HepG2 (cell line): ENCODE results near the gene MAGEA9. TPM values are rescaled to one million over a fixed set of nuclear protein-coding genes. Genes with fewer than 3 reads are reported as not detected.

Experiments
- ATAC-seq: fragments of 200-7000 bp; cut with Tn5 transposase; 3 replicates; pipeline ENCODE4 v1.9.1; 2020; ENCODE audit warnings: mild to moderate bottlenecking, moderate library complexity
- BruUV-seq: library from RNA; stranded (reverse); fragments of 400-500 nt; replicated peaks from 2 replicates; lab custom pipeline; 2021; lab: Mats Ljungman, UMichigan
- CTCF ChIA-PET: fragments of 300-600 bp; formaldehyde crosslinking; extraction: SDS; loops from one replicate; lab custom pipeline; 2021; ENCODE audit warnings: low total read pairs, inconsistent platforms, low intra/inter-chr PET ratio; lab: Yijun Ruan, JAX
- POLR2A ChIA-PET: fragments of 350-600 bp; sonication (Branson Sonifier 250); formaldehyde crosslinking; loops from one replicate; lab custom pipeline; 2020; ENCODE audit warnings: antibody characterized with exemption, inconsistent platforms; lab: Yijun Ruan, JAX
- DNase-seq: peaks from one replicate; pipeline ENCODE4 v3.0.0-alpha.2; 2015; ENCODE audit warnings: low spot score
- FAIRE-seq: peaks from 3 replicates; lab custom pipeline; 2011; peaks lifted over from hg19 to GRCh38; lab: Jason Lieb, UNC
- H2AFZ ChIP-seq: one replicate; pipeline ENCODE4 v1.6.1; 2011; ENCODE audit warnings: low read length, inconsistent platforms
- H3K27ac ChIP-seq: fragments of 300-600 bp; 3 replicates; pipeline ENCODE4 v1.8.0; 2011; ENCODE audit warnings: mixed run types, mild to moderate bottlenecking, mixed read lengths, low read length, inconsistent platforms; ENCODE audit not compliant: insufficient read depth; ENCODE audit errors: extremely low read length
- H3K27me3 ChIP-seq, 2 experiments: fragments of 200-600 bp in 1 of 2; 2 replicates in 1 of 2; 3 replicates in 1 of 2; pipeline versions ENCODE4 v1.6.0 to v1.8.0; 2011; ENCODE audit warnings: low read length in 2 of 2, mild to moderate bottlenecking in 2 of 2, moderate library complexity in 2 of 2, inconsistent platforms in 1 of 2; ENCODE audit not compliant: insufficient read depth in 2 of 2, control insufficient read depth in 1 of 2
- H3K36me3 ChIP-seq, 2 experiments: fragments of 200-600 bp in 1 of 2; replicated peaks in 1 of 2; 2 replicates in 1 of 2; 3 replicates in 1 of 2; pipeline versions ENCODE4 v1.5.1 to v1.8.0; 2011; ENCODE audit warnings: low read length in 2 of 2, inconsistent platforms in 1 of 2; ENCODE audit not compliant: insufficient read depth in 2 of 2, control insufficient read depth in 1 of 2
- H3K4me1 ChIP-seq: 2 replicates; pipeline ENCODE4 v1.5.1; 2012; ENCODE audit warnings: low read length, inconsistent platforms; ENCODE audit not compliant: insufficient read depth
- H3K4me2 ChIP-seq: 2 replicates; pipeline ENCODE4 v1.6.0; 2011; ENCODE audit warnings: low read depth, low read length, inconsistent platforms
- H3K4me3 ChIP-seq, 3 experiments: fragments of 200-600 bp in 1 of 3; sonication (generic), shearing (Covaris generic) in 1 of 3; replicated peaks in 1 of 3; 2 replicates each; pipeline ENCODE4 v1.5.1; 2011 to 2016; ENCODE audit warnings: low read length in 3 of 3, inconsistent platforms in 2 of 3, low read depth in 2 of 3, mild to moderate bottlenecking in 2 of 3, control low read depth in 1 of 3, mixed read lengths in 1 of 3; ENCODE audit not compliant: insufficient read depth in 1 of 3
- H3K79me2 ChIP-seq: one replicate; pipeline ENCODE4 v1.6.1; 2011; ENCODE audit warnings: low read length, inconsistent platforms; ENCODE audit not compliant: insufficient read depth
- H3K9ac ChIP-seq: 2 replicates; pipeline ENCODE4 v1.6.0; 2011; ENCODE audit warnings: mild to moderate bottlenecking, low read depth, low read length, inconsistent platforms; ENCODE audit not compliant: insufficient read depth
- H3K9me3 ChIP-seq: 2 replicates; pipeline ENCODE4 v1.5.1; 2012; ENCODE audit warnings: mild to moderate bottlenecking, low read length
- H4K20me1 ChIP-seq: 2 replicates; pipeline ENCODE4 v1.6.0; 2011; ENCODE audit warnings: inconsistent platforms, mild to moderate bottlenecking, low read length, moderate library complexity; ENCODE audit not compliant: insufficient read depth
- EZH2 ChIP-seq: conservative IDR thresholded peaks from 2 replicates; pipeline ENCODE4 v1.6.1; 2012; ENCODE audit warnings: mild to moderate bottlenecking, low read depth, low read length, moderate library complexity
- GATA4 ChIP-seq: sonication (generic); IDR thresholded peaks from 2 replicates; pipeline ENCODE4 v1.6.1; 2016; ENCODE audit warnings: antibody characterized with exemption, low read depth, borderline replicate concordance
- IRX3 ChIP-seq: sonication (generic); formaldehyde crosslinking; IDR thresholded peaks from 2 replicates; pipeline ENCODE4 v1.8.1; 2023; ENCODE audit warnings: mild to moderate bottlenecking, low read depth, missing genetic modification reagents, borderline replicate concordance
- KDM6A ChIP-seq: IDR thresholded peaks from 2 replicates; pipeline ENCODE4 v1.6.1; 2016; ENCODE audit warnings: low read depth
- MZF1 ChIP-seq: sonication (generic); formaldehyde crosslinking; IDR thresholded peaks from 2 replicates; pipeline ENCODE4 v1.8.1; 2023; ENCODE audit warnings: mild to moderate bottlenecking, missing genetic modification reagents, borderline replicate concordance
- RFX3 ChIP-seq: IDR thresholded peaks from 2 replicates; pipeline ENCODE4 v1.6.1; 2016; ENCODE audit warnings: missing biosample characterization, missing genetic modification reagents
- U2AF2 ChIP-seq: fragments of 200-400 bp; formaldehyde crosslinking; IDR thresholded peaks from 2 replicates; pipeline ENCODE4 v1.6.1; 2017; ENCODE audit warnings: low read depth, mild to moderate bottlenecking, low read length
- ZFX ChIP-seq: sonication (generic); formaldehyde crosslinking; IDR thresholded peaks from 2 replicates; pipeline ENCODE4 v1.4.0; 2020; ENCODE audit warnings: mild to moderate bottlenecking, low read depth, missing genetic modification reagents, moderate library complexity
- ZMYM4 ChIP-seq: sonication (generic); formaldehyde crosslinking; IDR thresholded peaks from 2 replicates; pipeline ENCODE4 v1.8.1; 2023; ENCODE audit warnings: mild to moderate bottlenecking, missing genetic modification reagents
- ZNF12 ChIP-seq: sonication (generic); formaldehyde crosslinking; IDR thresholded peaks from 2 replicates; pipeline ENCODE4 v1.5.0; 2020; ENCODE audit warnings: missing genetic modification reagents
- ZNF484 ChIP-seq: sonication (generic); formaldehyde crosslinking; IDR thresholded peaks from 2 replicates; pipeline ENCODE4 v1.5.1; 2020; ENCODE audit warnings: mild to moderate bottlenecking, low read depth, missing genetic modification reagents, borderline replicate concordance
- ZNF547 ChIP-seq: sonication (generic); formaldehyde crosslinking; IDR thresholded peaks from 2 replicates; pipeline ENCODE4 v1.5.1; 2020; ENCODE audit warnings: mild to moderate bottlenecking, missing genetic modification reagents
- ZNF558 ChIP-seq: sonication (generic); formaldehyde crosslinking; IDR thresholded peaks from 2 replicates; pipeline ENCODE4 v1.9.0; 2022; ENCODE audit warnings: mild to moderate bottlenecking, missing genetic modification reagents, borderline replicate concordance
- ZNF660 ChIP-seq: sonication (generic); formaldehyde crosslinking; IDR thresholded peaks from 2 replicates; pipeline ENCODE4 v1.5.1; 2020; ENCODE audit warnings: mild to moderate bottlenecking, low read depth, missing genetic modification reagents, borderline replicate concordance
- ZNF788 ChIP-seq: sonication (generic); formaldehyde crosslinking; IDR thresholded peaks from 2 replicates; pipeline ENCODE4 v1.5.0; 2020; ENCODE audit warnings: mild to moderate bottlenecking, missing genetic modification reagents, borderline replicate concordance
- WGBS: methylation state at CpG from one replicate; pipeline ENCODE4 v1.1.6; 2017; ENCODE audit warnings: low lambda C conversion rate; 5-methylcytosine and 5-hydroxymethylcytosine counted together
- in situ Hi-C: cut with HindIII; loops from 2 replicates; pipeline ENCODE4 v1.10.0; 2017; ENCODE audit warnings: low pct_unique_long_range_greater_than_20kb; ENCODE audit not compliant: extremely low pct_ligation_motif_present
- intact Hi-C: fragments of 100-400 bp; cut with micrococcal nuclease; formaldehyde crosslinking; loops from one replicate; pipeline ENCODE4 v1.10.0; 2022; ENCODE audit not compliant: unreplicated experiment
- polyA plus RNA-seq, 8 experiments: library from polyadenylated mRNA; depleted of rRNA in 3 of 8; stranded (reverse) in 7 of 8; unstranded in 1 of 8; fragments of >200 nt; fragmentation: Illumina TruSeq in 4 of 8; extraction: Trizol in 4 of 8; gene quantifications; 2 replicates each; pipeline versions ENCODE4 v1.2.1 to v1.2.3, GENCODE V29; 2011 to 2016; ENCODE audit warnings: low read depth in 4 of 8, missing spikeins in 1 of 8, mixed read lengths in 1 of 8; ENCODE audit not compliant: insufficient read depth in 1 of 8
- total RNA-seq, 5 experiments: library from RNA; depleted of rRNA; stranded (reverse); fragments of >200 nt; fragmentation: Illumina TruSeq; extraction: Trizol; gene quantifications; 2 replicates each; pipeline ENCODE4 v1.2.3, GENCODE V29; 2016; ENCODE audit warnings: low read depth in 1 of 5
- TF ChIP-seq, protein P1 (sequence below): sonication (generic); formaldehyde crosslinking; IDR thresholded peaks from 2 replicates; pipeline ENCODE4 v1.8.0; 2022; ENCODE audit warnings: missing genetic modification reagents, mild to moderate bottlenecking, inconsistent platforms, borderline replicate concordance
- TF ChIP-seq, protein P2 (sequence below): sonication (generic); formaldehyde crosslinking; IDR thresholded peaks from 2 replicates; pipeline ENCODE4 v1.4.0; 2020; ENCODE audit warnings: mild to moderate bottlenecking, missing genetic modification reagents
- TF ChIP-seq, protein P3 (sequence below): IDR thresholded peaks from 2 replicates; pipeline ENCODE4 v1.6.1; 2016; ENCODE audit warnings: low read depth, control low read depth
- TF ChIP-seq, protein P4 (sequence below): sonication (generic); formaldehyde crosslinking; IDR thresholded peaks from 2 replicates; pipeline ENCODE4 v1.5.0; 2020; ENCODE audit warnings: missing genetic modification reagents, mild to moderate bottlenecking, borderline replicate concordance
- TF ChIP-seq, protein P5 (sequence below): sonication (generic); formaldehyde crosslinking; IDR thresholded peaks from 2 replicates; pipeline ENCODE4 v1.4.0; 2020; ENCODE audit warnings: missing genetic modification reagents, low read depth, mild to moderate bottlenecking, borderline replicate concordance

The MAGEA9 gene
- total and polyA plus RNA-seq, 2 of the 13 experiments (the other 11 are each of a cell fraction or from before 2014, with no cell fraction given), result 0.07 TPM; not detected in 1

DNA sequence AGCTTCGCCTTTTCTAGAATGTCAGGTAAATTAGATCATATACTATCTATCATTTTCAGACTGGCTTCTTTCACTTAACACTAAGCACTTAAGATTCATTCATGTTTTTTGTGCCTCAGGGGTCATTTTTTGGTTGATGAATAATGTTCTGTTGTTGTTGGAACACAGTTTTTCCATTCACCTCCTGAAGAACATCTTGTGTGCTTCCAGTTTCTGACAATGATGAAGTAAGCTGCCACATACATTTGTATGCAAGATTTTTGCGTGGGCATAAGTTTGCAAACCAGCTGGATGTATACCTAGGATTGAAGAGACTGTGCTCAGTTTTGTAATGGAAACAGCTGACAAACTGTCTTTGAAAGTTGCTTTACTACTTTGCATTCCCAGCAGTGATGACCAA lies 37.6 kb downstream of the MAGEA9 start:
- FAIRE-seq (no peak), DNase-seq (no peak), ATAC-seq (no peak)
- ChIA-PET CTCF (no interaction called here), POLR2A (no interaction called here)
- no peak overlapping the region for H3K27ac ChIP-seq
- TF ChIP-seq, protein P1, sequence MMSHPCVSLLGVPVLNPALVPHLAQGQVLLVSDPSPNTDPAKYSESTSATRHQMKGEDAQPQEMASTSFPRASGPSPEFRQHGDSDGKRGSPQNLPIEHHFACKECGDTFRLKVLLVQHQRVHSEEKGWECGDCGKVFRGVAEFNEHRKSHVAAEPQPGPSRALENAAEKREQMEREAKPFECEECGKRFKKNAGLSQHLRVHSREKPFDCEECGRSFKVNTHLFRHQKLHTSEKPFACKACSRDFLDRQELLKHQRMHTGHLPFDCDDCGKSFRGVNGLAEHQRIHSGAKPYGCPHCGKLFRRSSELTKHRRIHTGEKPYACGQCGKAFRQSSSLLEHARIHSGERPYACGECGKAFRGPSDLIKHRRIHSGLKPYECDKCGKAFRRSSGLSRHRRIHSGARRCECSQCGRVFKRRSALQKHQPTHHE (CRISPR knock-in tag), result no peak
- TF ChIP-seq ZNF788 (CRISPR knock-in tag) (no peak), EZH2 (no peak), ZMYM4 (CRISPR knock-in tag) (no peak), IRX3 (CRISPR knock-in tag) (no peak), ZNF547 (CRISPR knock-in tag) (no peak), MZF1 (no peak), ZNF660 (CRISPR knock-in tag) (no peak), KDM6A (no peak), U2AF2 (no peak), GATA4 (no peak), ZNF484 (CRISPR knock-in tag) (no peak), ZNF12 (CRISPR knock-in tag) (no peak), ZFX (CRISPR knock-in tag) (no peak), ZNF558 (no peak), RFX3 (CRISPR knock-in tag) (no peak)
- TF ChIP-seq, protein P2, sequence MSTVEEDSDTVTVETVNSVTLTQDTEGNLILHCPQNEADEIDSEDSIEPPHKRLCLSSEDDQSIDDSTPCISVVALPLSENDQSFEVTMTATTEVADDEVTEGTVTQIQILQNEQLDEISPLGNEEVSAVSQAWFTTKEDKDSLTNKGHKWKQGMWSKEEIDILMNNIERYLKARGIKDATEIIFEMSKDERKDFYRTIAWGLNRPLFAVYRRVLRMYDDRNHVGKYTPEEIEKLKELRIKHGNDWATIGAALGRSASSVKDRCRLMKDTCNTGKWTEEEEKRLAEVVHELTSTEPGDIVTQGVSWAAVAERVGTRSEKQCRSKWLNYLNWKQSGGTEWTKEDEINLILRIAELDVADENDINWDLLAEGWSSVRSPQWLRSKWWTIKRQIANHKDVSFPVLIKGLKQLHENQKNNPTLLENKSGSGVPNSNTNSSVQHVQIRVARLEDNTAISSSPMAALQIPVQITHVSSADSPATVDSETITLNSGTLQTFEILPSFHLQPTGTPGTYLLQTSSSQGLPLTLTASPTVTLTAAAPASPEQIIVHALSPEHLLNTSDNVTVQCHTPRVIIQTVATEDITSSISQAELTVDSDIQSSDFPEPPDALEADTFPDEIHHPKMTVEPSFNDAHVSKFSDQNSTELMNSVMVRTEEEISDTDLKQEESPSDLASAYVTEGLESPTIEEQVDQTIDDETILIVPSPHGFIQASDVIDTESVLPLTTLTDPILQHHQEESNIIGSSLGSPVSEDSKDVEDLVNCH (CRISPR knock-in tag), result no peak
- TF ChIP-seq, protein P3, sequence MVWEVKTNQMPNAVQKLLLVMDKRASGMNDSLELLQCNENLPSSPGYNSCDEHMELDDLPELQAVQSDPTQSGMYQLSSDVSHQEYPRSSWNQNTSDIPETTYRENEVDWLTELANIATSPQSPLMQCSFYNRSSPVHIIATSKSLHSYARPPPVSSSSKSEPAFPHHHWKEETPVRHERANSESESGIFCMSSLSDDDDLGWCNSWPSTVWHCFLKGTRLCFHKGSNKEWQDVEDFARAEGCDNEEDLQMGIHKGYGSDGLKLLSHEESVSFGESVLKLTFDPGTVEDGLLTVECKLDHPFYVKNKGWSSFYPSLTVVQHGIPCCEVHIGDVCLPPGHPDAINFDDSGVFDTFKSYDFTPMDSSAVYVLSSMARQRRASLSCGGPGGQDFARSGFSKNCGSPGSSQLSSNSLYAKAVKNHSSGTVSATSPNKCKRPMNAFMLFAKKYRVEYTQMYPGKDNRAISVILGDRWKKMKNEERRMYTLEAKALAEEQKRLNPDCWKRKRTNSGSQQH (CRISPR knock-in tag), result no peak
- TF ChIP-seq, protein P4, sequence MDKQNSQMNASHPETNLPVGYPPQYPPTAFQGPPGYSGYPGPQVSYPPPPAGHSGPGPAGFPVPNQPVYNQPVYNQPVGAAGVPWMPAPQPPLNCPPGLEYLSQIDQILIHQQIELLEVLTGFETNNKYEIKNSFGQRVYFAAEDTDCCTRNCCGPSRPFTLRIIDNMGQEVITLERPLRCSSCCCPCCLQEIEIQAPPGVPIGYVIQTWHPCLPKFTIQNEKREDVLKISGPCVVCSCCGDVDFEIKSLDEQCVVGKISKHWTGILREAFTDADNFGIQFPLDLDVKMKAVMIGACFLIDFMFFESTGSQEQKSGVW (CRISPR knock-in tag), result no peak
- TF ChIP-seq, protein P5, sequence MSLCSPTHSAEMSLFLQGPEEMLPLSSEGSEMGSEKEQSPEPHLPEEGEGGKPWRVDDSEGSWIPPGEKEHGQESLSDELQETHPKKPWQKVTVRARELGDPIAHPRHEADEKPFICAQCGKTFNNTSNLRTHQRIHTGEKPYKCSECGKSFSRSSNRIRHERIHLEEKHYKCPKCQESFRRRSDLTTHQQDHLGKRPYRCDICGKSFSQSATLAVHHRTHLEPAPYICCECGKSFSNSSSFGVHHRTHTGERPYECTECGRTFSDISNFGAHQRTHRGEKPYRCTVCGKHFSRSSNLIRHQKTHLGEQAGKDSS (CRISPR knock-in tag), result no peak
- no TSS peak for BruUV-seq
- no peaks in the 10 kb centered on the region for H3K36me3 ChIP-seq
- H4K20me1 ChIP-seq, result no peaks in the 10 kb centered on the region
- H3K79me2 ChIP-seq, result no peaks in the 10 kb centered on the region
- WGBS, result 3% methylated on average over 2 of the region's 2 CpGs
- H3K9me3 ChIP-seq, result no peaks in the 10 kb centered on the region
- no peak overlapping the region for H3K9ac ChIP-seq
- H3K4me3 ChIP-seq, result no peak overlapping the region
- H3K4me2 ChIP-seq, result no peak overlapping the region
- H3K27me3 ChIP-seq, result no peaks in the 10 kb centered on the region
- in situ Hi-C loops (no loop called here), intact Hi-C loops (no loop called here)
- no peaks in the 10 kb centered on the region for H3K4me1 ChIP-seq
- H2AFZ ChIP-seq, result no peak overlapping the region
